A549 treated with CORT108297 at 1 μM for 4 hours (cell line): ENCODE results near the gene LBX1. TPM values are rescaled to one million over a fixed set of nuclear protein-coding genes. Genes with fewer than 3 reads are reported as not detected.

Experiments
- total RNA-seq: library from RNA; stranded (reverse); fragments of 200-300 nt; extraction: Qiagen RNA extraction; gene quantifications from 5 replicates; pipeline ENCODE4 v1.2.3, GENCODE V29; 2022

LBX1 gene
- total RNA-seq, result not detected in 5 replicates

GRCh38 chr10:101229266-101230182, at the start of gene LBX1:
TSS of gene LBX1 (minus strand) at chr10:101229463. CDS start at chr10:101228815, 648 bp downstream.

Other genes starting within 250 kb of the LBX1 start
- 68.2 to 102 TPM (median 100 TPM) in 5 replicates for gene MRPL43, start 242.0 kb downstream of the LBX1 start, total RNA-seq
- gene TWNK, start 241.9 kb downstream of the LBX1 start, total RNA-seq, result 37.5 to 46.4 TPM (median 41.9 TPM) in 5 replicates
- gene LZTS2, start 229.7 kb downstream of the LBX1 start, total RNA-seq, result 28.6 to 49.6 TPM (median 44.5 TPM) in 5 replicates
- gene PDZD7, start 198.3 kb downstream of the LBX1 start, total RNA-seq, result 0.48 to 1.4 TPM (median 0.92 TPM) in 5 replicates
- gene SFXN3, start 198.2 kb downstream of the LBX1 start, total RNA-seq, result 42.5 to 54.1 TPM (median 47.8 TPM) in 5 replicates
- 1.6 to 3.6 TPM (median 2.8 TPM) in 5 replicates for gene KAZALD1, start 167.5 kb downstream of the LBX1 start, total RNA-seq
- gene TLX1, start 98.2 kb downstream of the LBX1 start, total RNA-seq, result 0.05 to 0.06 TPM in 2 of 5 replicates, not detected in the others
- 8.9 to 11.2 TPM (median 9.6 TPM) in 5 replicates for gene BTRC, start 124.7 kb upstream of the LBX1 start, total RNA-seq